ENCODE data around the gene C10orf67.
"Not testable (repeated sequence)": the region's sequence is repeated elsewhere in the genome, so short reads cannot be mapped to it uniquely, and the experiment has no call there.

The C10orf67 gene

GRCh38 chr10:23375366-23375765 is 30.8 kb upstream of the C10orf67 start:
- Histone ChIP-seq H3K27ac (ENCODE audit: low read depth, low read length) (no peak overlapping the region), H3K9me3 (ENCODE audit: insufficient read depth, low read depth, low read length) (no peaks in the 10 kb centered on the region), H3K9ac (ENCODE audit: low read depth, low read length) (no peak overlapping the region), H3K4me1 (ENCODE audit: insufficient read depth, low read length) (no peaks in the 10 kb centered on the region), H3K36me3 (ENCODE audit: insufficient read depth, low read length) (no peaks in the 10 kb centered on the region), H3K27me3 (ENCODE audit: insufficient read depth, low read length) (no peaks in the 10 kb centered on the region), H3K4me3 (ENCODE audit: low read length) (no peak overlapping the region)
- 91% methylated on average over 4 of the region's 4 CpGs for WGBS

DNA sequence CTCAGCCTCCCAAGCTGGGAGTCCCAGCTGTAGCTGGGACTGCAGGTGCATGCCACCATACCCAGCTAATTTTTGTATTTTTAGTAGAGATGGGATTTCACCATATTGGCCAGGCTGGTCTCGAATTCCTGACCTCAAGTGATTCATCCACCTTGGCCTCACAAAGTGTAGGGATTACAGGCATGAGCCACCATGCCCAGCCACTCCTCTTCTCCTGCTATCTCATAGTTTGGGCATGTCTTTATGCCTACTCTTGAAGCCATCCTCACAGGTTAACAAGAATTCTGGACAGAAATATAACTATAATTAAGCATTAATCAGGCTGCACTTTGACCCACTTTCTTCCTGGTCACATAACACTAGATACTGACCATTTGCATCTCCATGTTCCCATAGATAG is 28.6 kb upstream of the C10orf67 start:
- Histone ChIP-seq H3K36me3 (ENCODE audit: insufficient read depth, low read length) (no peaks in the 10 kb centered on the region), H3K9ac (ENCODE audit: low read depth, low read length) (no peak overlapping the region), H3K9me3 (ENCODE audit: insufficient read depth, low read depth, low read length) (no peaks in the 10 kb centered on the region), H3K27ac (ENCODE audit: low read depth, low read length) (no peak overlapping the region), H3K27me3 (ENCODE audit: insufficient read depth, low read length) (no peaks in the 10 kb centered on the region), H3K4me3 (ENCODE audit: low read length) (no peak overlapping the region), H3K4me1 (ENCODE audit: insufficient read depth, low read length) (no peaks in the 10 kb centered on the region)
- WGBS: 92% methylated on average over 1 of the region's 1 CpG

DNA sequence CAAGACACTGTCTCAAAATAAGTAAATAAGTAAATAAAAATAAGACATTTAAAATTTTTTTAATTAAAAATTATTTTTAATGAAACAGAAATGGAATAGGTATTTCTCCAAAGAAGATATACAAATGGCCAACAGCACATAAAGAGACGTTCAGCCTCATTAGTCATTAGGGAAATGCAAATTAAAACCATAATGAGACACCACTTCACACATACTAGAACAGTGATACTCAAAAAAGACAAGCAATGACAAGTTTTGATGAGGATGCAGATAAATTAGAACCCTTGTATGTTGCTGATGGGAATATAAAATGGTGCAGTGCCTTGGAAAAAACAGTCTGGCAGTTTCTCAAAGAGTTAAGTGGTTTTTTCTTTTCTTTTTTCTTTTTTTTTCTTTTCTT is 26.5 kb upstream of the C10orf67 start:
- no peaks in the 10 kb centered on the region for H3K9me3 ChIP-seq (ENCODE audit: insufficient read depth, low read depth, low read length)
- no peaks in the 10 kb centered on the region for H3K27me3 ChIP-seq (ENCODE audit: insufficient read depth, low read length)
- no peaks in the 10 kb centered on the region for H3K36me3 ChIP-seq (ENCODE audit: insufficient read depth, low read length)
- no peak overlapping the region for H3K27ac ChIP-seq (ENCODE audit: low read depth, low read length)
- H3K9ac ChIP-seq (ENCODE audit: low read depth, low read length): no peak overlapping the region
- WGBS: 100% methylated on average over 1 of the region's 1 CpG
- H3K4me1 ChIP-seq (ENCODE audit: insufficient read depth, low read length): no peaks in the 10 kb centered on the region
- H3K4me3 ChIP-seq (ENCODE audit: low read length): no peak overlapping the region

DNA sequence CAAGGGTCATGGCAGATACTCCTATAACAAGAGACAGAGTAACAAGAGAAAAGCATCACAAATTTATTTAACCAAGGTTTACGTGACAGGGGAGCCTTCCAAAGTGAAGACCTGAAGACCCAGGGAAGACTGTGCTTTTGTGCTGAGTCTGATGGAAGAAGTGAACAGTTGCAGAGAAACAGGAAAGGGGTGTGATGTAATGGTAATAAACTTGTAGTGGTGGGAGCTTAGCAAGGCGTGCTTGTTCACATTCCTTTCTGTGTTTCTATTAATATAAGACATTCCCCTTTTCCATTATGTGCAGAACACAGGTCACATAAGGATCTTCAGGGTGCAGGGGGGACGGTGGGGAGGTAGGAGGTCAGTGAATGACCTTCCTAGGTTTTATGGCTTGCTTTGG is 25.5 kb upstream of the C10orf67 start:
- H3K27ac ChIP-seq (ENCODE audit: low read depth, low read length): no peak overlapping the region
- 92% methylated on average over 2 of the region's 3 CpGs for WGBS
- no peaks in the 10 kb centered on the region for H3K9me3 ChIP-seq (ENCODE audit: insufficient read depth, low read depth, low read length)
- no peaks in the 10 kb centered on the region for H3K27me3 ChIP-seq (ENCODE audit: insufficient read depth, low read length)
- H3K36me3 ChIP-seq (ENCODE audit: insufficient read depth, low read length): no peaks in the 10 kb centered on the region
- H3K4me1 ChIP-seq (ENCODE audit: insufficient read depth, low read length): no peaks in the 10 kb centered on the region
- H3K4me3 ChIP-seq (ENCODE audit: low read length): no peak overlapping the region
- no peak overlapping the region for H3K9ac ChIP-seq (ENCODE audit: low read depth, low read length)

DNA sequence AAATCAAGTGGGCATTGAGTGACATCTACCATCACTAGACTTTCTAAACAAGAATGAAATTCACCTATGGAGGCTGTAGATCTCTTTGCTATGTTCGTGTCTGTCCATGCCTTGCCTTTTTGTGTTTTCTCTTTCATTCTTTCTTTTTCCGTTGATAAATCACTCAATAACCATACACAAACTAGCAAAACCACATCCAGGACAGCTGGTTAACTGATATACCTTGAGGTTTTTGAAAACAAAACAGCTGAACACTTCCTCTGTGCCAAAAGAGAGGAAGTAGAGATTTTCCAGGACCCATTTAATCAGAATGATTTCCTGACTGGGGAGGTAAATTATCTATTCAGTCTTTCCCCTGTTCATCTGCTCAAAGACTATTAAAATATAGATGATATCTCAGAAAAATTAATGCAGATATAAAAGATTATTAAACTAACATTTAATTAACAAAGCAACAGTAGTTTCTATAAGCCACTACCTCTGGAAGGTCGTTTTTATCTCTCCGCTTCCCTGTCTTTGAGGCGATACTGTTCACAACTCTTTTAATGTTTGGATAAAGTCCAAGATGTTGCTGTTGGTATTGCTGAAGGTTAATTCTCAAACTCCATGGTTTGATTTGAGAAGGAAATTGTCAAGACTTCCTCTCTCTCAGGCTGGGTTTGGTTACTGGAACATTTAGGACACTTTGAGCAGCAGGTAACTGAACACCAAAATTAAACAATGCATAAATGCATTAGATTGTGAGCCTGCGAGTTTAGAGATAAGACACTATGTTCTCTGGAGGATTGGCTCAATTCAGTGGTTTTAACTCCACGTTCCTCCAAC is 24.4 kb upstream of the C10orf67 start:
- Histone ChIP-seq H3K9me3 (ENCODE audit: insufficient read depth, low read depth, low read length) (no peaks in the 10 kb centered on the region), H3K4me1 (ENCODE audit: insufficient read depth, low read length) (no peaks in the 10 kb centered on the region), H3K27me3 (ENCODE audit: insufficient read depth, low read length) (no peaks in the 10 kb centered on the region), H3K36me3 (ENCODE audit: insufficient read depth, low read length) (no peaks in the 10 kb centered on the region), H3K9ac (ENCODE audit: low read depth, low read length) (no peak overlapping the region), H3K27ac (ENCODE audit: low read depth, low read length) (no peak overlapping the region), H3K4me3 (ENCODE audit: low read length) (no peak overlapping the region)
- 93% methylated on average over 7 of the region's 7 CpGs for WGBS

GRCh38 chr10:23367896-23368595 is 23.4 kb upstream of the C10orf67 start:
- WGBS: 96% methylated on average over 5 of the region's 6 CpGs
- H3K9ac ChIP-seq (ENCODE audit: low read depth, low read length): no peak overlapping the region
- H3K4me3 ChIP-seq (ENCODE audit: low read length): no peak overlapping the region
- H3K27me3 ChIP-seq (ENCODE audit: insufficient read depth, low read length): no peaks in the 10 kb centered on the region
- no peaks in the 10 kb centered on the region for H3K4me1 ChIP-seq (ENCODE audit: insufficient read depth, low read length)
- H3K36me3 ChIP-seq (ENCODE audit: insufficient read depth, low read length): no peaks in the 10 kb centered on the region
- no peaks in the 10 kb centered on the region for H3K9me3 ChIP-seq (ENCODE audit: insufficient read depth, low read depth, low read length)
- no peak overlapping the region for H3K27ac ChIP-seq (ENCODE audit: low read depth, low read length)

- not testable (repeated sequence) for H3K9me3 ChIP-seq (ENCODE audit: insufficient read depth, low read depth, low read length); H3K27me3 ChIP-seq (ENCODE audit: insufficient read depth, low read length); H3K4me1 ChIP-seq (ENCODE audit: insufficient read depth, low read length); H3K9ac ChIP-seq (ENCODE audit: low read depth, low read length); H3K4me3 ChIP-seq (ENCODE audit: low read length); H3K36me3 ChIP-seq (ENCODE audit: insufficient read depth, low read length); H3K27ac ChIP-seq (ENCODE audit: low read depth, low read length)
- 95% methylated on average over 4 of the region's 4 CpGs for WGBS
Measured at GRCh38 chr10:23365417-23366030, 20.9 kb upstream of the C10orf67 start.

DNA sequence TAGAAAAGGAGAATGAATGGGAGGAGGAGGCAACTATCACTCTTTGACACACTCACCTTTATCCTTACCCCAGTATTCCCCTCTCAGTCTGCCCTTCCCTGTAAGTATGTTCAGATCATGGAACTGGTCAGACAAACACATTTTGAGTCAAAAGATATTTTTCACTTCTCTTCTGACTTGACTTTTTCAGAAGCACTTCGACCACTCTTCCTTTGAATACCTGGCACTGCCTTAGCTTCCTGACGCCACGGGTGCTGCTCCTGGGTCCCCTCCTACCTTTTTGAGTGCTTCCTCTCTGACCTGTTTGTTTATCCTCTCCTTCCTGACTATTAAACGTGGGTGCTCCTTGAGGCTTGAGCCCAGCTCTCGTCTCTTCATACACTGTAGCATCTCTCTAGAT is 19.8 kb upstream of the C10orf67 start:
- Histone ChIP-seq H3K9me3 (ENCODE audit: insufficient read depth, low read depth, low read length) (no peaks in the 10 kb centered on the region), H3K36me3 (ENCODE audit: insufficient read depth, low read length) (no peaks in the 10 kb centered on the region), H3K9ac (ENCODE audit: low read depth, low read length) (no peak overlapping the region), H3K27ac (ENCODE audit: low read depth, low read length) (no peak overlapping the region), H3K4me3 (ENCODE audit: low read length) (no peak overlapping the region), H3K4me1 (ENCODE audit: insufficient read depth, low read length) (no peaks in the 10 kb centered on the region), H3K27me3 (ENCODE audit: insufficient read depth, low read length) (no peaks in the 10 kb centered on the region)
- 90% methylated on average over 5 of the region's 5 CpGs for WGBS

DNA sequence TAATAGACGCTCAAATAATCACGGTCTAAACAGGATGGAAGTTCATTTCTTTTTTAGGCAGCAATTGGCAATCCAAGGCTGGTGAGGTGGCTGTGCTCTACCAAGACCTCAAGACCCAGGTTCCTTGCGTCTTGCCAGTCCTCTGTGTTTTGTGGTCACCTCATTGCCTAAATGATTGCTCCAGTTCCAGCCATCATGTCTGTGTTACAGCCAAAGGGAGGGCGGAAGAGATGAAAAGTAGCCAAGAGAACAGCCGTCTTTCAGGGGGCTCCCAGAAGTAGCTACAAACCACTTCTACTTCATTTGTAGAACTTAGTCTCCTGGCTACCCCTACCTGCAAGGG is 19.2 kb upstream of the C10orf67 start:
- Histone ChIP-seq H3K27ac (ENCODE audit: low read depth, low read length) (no peak overlapping the region), H3K4me3 (ENCODE audit: low read length) (no peak overlapping the region), H3K9me3 (ENCODE audit: insufficient read depth, low read depth, low read length) (no peaks in the 10 kb centered on the region), H3K4me1 (ENCODE audit: insufficient read depth, low read length) (no peaks in the 10 kb centered on the region), H3K36me3 (ENCODE audit: insufficient read depth, low read length) (no peaks in the 10 kb centered on the region), H3K27me3 (ENCODE audit: insufficient read depth, low read length) (no peaks in the 10 kb centered on the region), H3K9ac (ENCODE audit: low read depth, low read length) (no peak overlapping the region)
- WGBS: 95% methylated on average over 5 of the region's 5 CpGs

GRCh38 chr10:23362879-23363792 is 18.5 kb upstream of the C10orf67 start:
- Histone ChIP-seq H3K9ac (ENCODE audit: low read depth, low read length) (no peak overlapping the region), H3K27ac (ENCODE audit: low read depth, low read length) (no peak overlapping the region), H3K36me3 (ENCODE audit: insufficient read depth, low read length) (no peaks in the 10 kb centered on the region), H3K4me3 (ENCODE audit: low read length) (no peak overlapping the region), H3K4me1 (ENCODE audit: insufficient read depth, low read length) (no peaks in the 10 kb centered on the region), H3K27me3 (ENCODE audit: insufficient read depth, low read length) (no peaks in the 10 kb centered on the region), H3K9me3 (ENCODE audit: insufficient read depth, low read depth, low read length) (no peaks in the 10 kb centered on the region)
- WGBS: 90% methylated on average over 7 of the region's 9 CpGs

All from HUES64 (cell line).